Smooth muscle cell (in vitro differentiated cells): ENCODE measurements around the gene SMARCA2. TPM values are rescaled to one million over a fixed set of nuclear protein-coding genes. Genes with fewer than 3 reads are reported as not detected.

Source experiments
- DNase-seq: peaks from one replicate; lab custom pipeline; 2025; ENCODE audit not compliant: unreplicated experiment; lab: John Stamatoyannopoulos, UW
- H2AFZ ChIP-seq: fragments of 200-600 bp; sonication (generic); 2 replicates; pipeline ENCODE4 v1.6.0; 2016; ENCODE audit warnings: antibody characterized with exemption, low read depth, mild to moderate bottlenecking
- H3F3A ChIP-seq: fragments of 200-600 bp; sonication (generic); 2 replicates; pipeline ENCODE4 v1.6.0; 2017; ENCODE audit warnings: antibody characterized with exemption, low read depth
- H3K27ac ChIP-seq: fragments of 200-600 bp; sonication (generic); 2 replicates; pipeline ENCODE4 v1.5.1; 2016; ENCODE audit warnings: low read depth, mild to moderate bottlenecking
- H3K27me3 ChIP-seq: fragments of 200-600 bp; sonication (generic); 2 replicates; pipeline ENCODE4 v1.6.1; 2016; ENCODE audit warnings: low read depth, mild to moderate bottlenecking
- H3K36me3 ChIP-seq: fragments of 200-600 bp; sonication (generic); 2 replicates; pipeline ENCODE4 v1.5.1; 2016; ENCODE audit warnings: low read depth
- H3K4me1 ChIP-seq: fragments of 200-600 bp; sonication (generic); 2 replicates; pipeline ENCODE4 v1.5.1; 2016; ENCODE audit warnings: low read depth
- H3K4me2 ChIP-seq: fragments of 200-600 bp; sonication (generic); 2 replicates; pipeline ENCODE4 v1.6.0; 2016; ENCODE audit warnings: mild to moderate bottlenecking
- H3K4me3 ChIP-seq: fragments of 200-600 bp; sonication (generic); 2 replicates; pipeline ENCODE4 v1.5.1; 2016; ENCODE audit warnings: mild to moderate bottlenecking
- H3K79me2 ChIP-seq: fragments of 200-600 bp; sonication (generic); 2 replicates; pipeline ENCODE4 v1.6.0; 2016; ENCODE audit warnings: low read depth, mild to moderate bottlenecking
- H3K9ac ChIP-seq: fragments of 200-600 bp; sonication (generic); 2 replicates; pipeline ENCODE4 v1.6.0; 2016; ENCODE audit warnings: low read depth
- H3K9me3 ChIP-seq: fragments of 200-600 bp; sonication (generic); replicated peaks from 2 replicates; pipeline ENCODE4 v1.5.1; 2016; ENCODE audit warnings: low read depth
- H4K20me1 ChIP-seq: fragments of 200-600 bp; sonication (generic); 2 replicates; pipeline ENCODE4 v1.6.0; 2016; ENCODE audit warnings: low read depth
- CTCF ChIP-seq: fragments of 200-600 bp; sonication (generic); IDR thresholded peaks from 2 replicates; pipeline ENCODE4 v1.5.1; 2017; ENCODE audit warnings: borderline replicate concordance, mild to moderate bottlenecking, antibody characterized with exemption; ENCODE audit not compliant: insufficient read depth, poor library complexity, severe bottlenecking
- WGBS: methylation state at CpG from one replicate; pipeline ENCODE4 v1.1.7; 2016; ENCODE audit warnings: low lambda C conversion rate; 5-methylcytosine and 5-hydroxymethylcytosine counted together
- polyA plus RNA-seq: library from polyadenylated mRNA; unstranded; fragments of >200 nt; fragmentation: Nextera tagmentation; extraction: Ambion mirVana; gene quantifications from 2 replicates; pipeline ENCODE4 v1.2.1, GENCODE V29; 2016
- total RNA-seq: library from RNA; depleted of rRNA; stranded (reverse); fragments of >200 nt; gene quantifications from 2 replicates; pipeline ENCODE4 v1.2.3, GENCODE V29; 2014

Gene SMARCA2
- total and polyA plus RNA-seq, 2 experiments from 2014 or later: 27.7 to 61.7 TPM

DNA sequence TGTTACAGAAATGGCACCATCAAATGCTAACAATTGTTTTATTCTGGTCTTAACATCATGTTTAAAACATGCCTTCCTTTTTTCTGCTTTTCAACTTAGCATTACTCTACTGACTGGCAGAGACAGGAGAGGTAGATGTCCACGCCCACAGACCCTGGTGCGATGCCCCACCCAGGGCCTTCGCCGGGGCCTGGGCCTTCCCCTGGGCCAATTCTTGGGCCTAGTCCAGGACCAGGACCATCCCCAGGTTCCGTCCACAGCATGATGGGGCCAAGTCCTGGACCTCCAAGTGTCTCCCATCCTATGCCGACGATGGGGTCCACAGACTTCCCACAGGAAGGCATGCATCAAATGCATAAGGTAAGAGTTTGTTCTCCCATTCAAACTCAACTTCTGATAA is 13.7 kb downstream of the SMARCA2 start:
- no peaks in the 10 kb centered on the region for H3K27me3 ChIP-seq
- H3K27ac ChIP-seq: no peak overlapping the region
- 97% methylated on average over 7 of the region's 7 CpGs for WGBS
- H2AFZ ChIP-seq: no peak overlapping the region
- TF ChIP-seq CTCF: no peak
- H3F3A ChIP-seq: no peaks in the 10 kb centered on the region
- H3K79me2 ChIP-seq: peaks cover 67% of the 10 kb centered on the region
- peaks cover 3% of the 10 kb centered on the region for H3K36me3 ChIP-seq
- no peak for DNase-seq
- no peak overlapping the region for H3K4me2 ChIP-seq
- H3K4me3 ChIP-seq: no peak overlapping the region
- H3K4me1 ChIP-seq: no peaks in the 10 kb centered on the region
- no peaks in the 10 kb centered on the region for H3K9me3 ChIP-seq
- H3K9ac ChIP-seq: no peak overlapping the region
- peaks cover 82% of the 10 kb centered on the region for H4K20me1 ChIP-seq

GRCh38 chr9:2029666-2030170 is 14.6 kb downstream of the SMARCA2 start:
- no peak overlapping the region for H2AFZ ChIP-seq
- H3F3A ChIP-seq: no peaks in the 10 kb centered on the region
- no peak overlapping the region for H3K27ac ChIP-seq
- no peak overlapping the region for H3K4me3 ChIP-seq
- peaks cover 6% of the 10 kb centered on the region for H3K36me3 ChIP-seq
- H3K9ac ChIP-seq: no peak overlapping the region
- H3K9me3 ChIP-seq: no peaks in the 10 kb centered on the region
- 84% methylated on average over 2 of the region's 2 CpGs for WGBS
- H3K4me2 ChIP-seq: no peak overlapping the region
- peaks cover 59% of the 10 kb centered on the region for H3K79me2 ChIP-seq
- TF ChIP-seq CTCF: no peak
- peaks cover 74% of the 10 kb centered on the region for H4K20me1 ChIP-seq
- DNase-seq: no peak
- H3K27me3 ChIP-seq: no peaks in the 10 kb centered on the region
- no peaks in the 10 kb centered on the region for H3K4me1 ChIP-seq

DNA sequence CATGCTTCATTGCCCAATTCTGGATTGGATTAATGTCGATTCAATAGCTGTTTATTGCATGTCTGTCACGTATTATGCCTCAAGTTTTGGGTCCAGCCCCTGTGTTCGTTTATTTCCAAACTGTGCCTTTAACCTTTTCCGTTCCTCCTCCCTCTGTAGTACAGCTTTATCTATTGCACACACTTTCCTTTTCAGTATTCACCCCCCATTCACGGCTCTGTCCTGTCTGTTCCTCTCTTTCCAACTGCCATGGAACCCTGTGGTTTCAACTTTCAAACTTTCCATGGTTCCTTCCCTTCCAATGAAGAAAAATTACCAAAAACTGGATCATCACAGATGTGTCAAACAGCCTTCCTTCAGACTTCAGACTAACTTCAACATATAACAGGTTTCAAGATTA is 17.1 kb downstream of the SMARCA2 start:
- H3K9ac ChIP-seq: no peak overlapping the region
- TF ChIP-seq CTCF: no peak
- no peak for DNase-seq
- no peaks in the 10 kb centered on the region for H3F3A ChIP-seq
- H3K27me3 ChIP-seq: no peaks in the 10 kb centered on the region
- WGBS: 96% methylated on average over 5 of the region's 5 CpGs
- peaks cover 48% of the 10 kb centered on the region for H4K20me1 ChIP-seq
- no peak overlapping the region for H3K4me2 ChIP-seq
- no peaks in the 10 kb centered on the region for H3K9me3 ChIP-seq
- no peak overlapping the region for H3K27ac ChIP-seq
- peaks cover 6% of the 10 kb centered on the region for H3K36me3 ChIP-seq
- no peak overlapping the region for H2AFZ ChIP-seq
- peaks cover 35% of the 10 kb centered on the region for H3K79me2 ChIP-seq
- H3K4me1 ChIP-seq: no peaks in the 10 kb centered on the region
- no peak overlapping the region for H3K4me3 ChIP-seq

- 93% methylated on average over 4 of the region's 4 CpGs for WGBS
- H3K9ac ChIP-seq: no peak overlapping the region
These were observed 21.7 kb downstream of the SMARCA2 start for GRCh38 chr9:2036844-2037243.

More at GRCh38 chr9:2036844-2037243, 21.7 kb downstream of the SMARCA2 start:
- Histone ChIP-seq H3K9me3 (no peaks in the 10 kb centered on the region), H3K79me2 (no peaks in the 10 kb centered on the region), H3K27ac (no peak overlapping the region), H2AFZ (no peak overlapping the region), H3K36me3 (peaks cover 6% of the 10 kb centered on the region), H3K27me3 (no peaks in the 10 kb centered on the region), H3F3A (no peaks in the 10 kb centered on the region), H3K4me2 (no peak overlapping the region), H3K4me3 (no peak overlapping the region), H4K20me1 (peaks cover 11% of the 10 kb centered on the region), H3K4me1 (no peaks in the 10 kb centered on the region)
- no peak for DNase-seq
- TF ChIP-seq CTCF: no peak
